ENCODE measurements around the gene WDR48.
A peak's percentile ranks its signal among the peaks of the same experiment; 100 is the strongest.
"Not testable (repeated sequence)": the region's sequence is repeated elsewhere in the genome, so short reads cannot be mapped to it uniquely, and the experiment has no call there.

Gene WDR48

GRCh38 chr3:39051649-39052561, at the start of gene WDR48, which contains the start of gene SCN11A:
TSS of gene WDR48 (plus strand) at chr3:39052016. CDS start at chr3:39052026, 10 bp downstream.
TSS of gene SCN11A (minus strand) at chr3:39051944. CDS start at chr3:38950362, 101,582 bp downstream.
- peak; percentile 96 for DNase-seq

GRCh38 chr3:39005295-39005694, 46.5 kb upstream of the WDR48 start:
- no peak for DNase-seq

GRCh38 chr3:39011191-39011736, 40.6 kb upstream of the WDR48 start:
- DNase-seq: no peak

- DNase-seq: no peak
Observed at GRCh38 chr3:39013289-39013688, 38.5 kb upstream of the WDR48 start.

GRCh38 chr3:39013921-39014509, 37.8 kb upstream of the WDR48 start:
- no peak for DNase-seq

GRCh38 chr3:39015418-39015817, 36.4 kb upstream of the WDR48 start:
- no peak for DNase-seq

- DNase-seq: no peak
Observed at GRCh38 chr3:39019299-39019698, 32.5 kb upstream of the WDR48 start.

GRCh38 chr3:39021029-39021428, 30.8 kb upstream of the WDR48 start:
- no peak for DNase-seq

- DNase-seq: no peak
Observed at GRCh38 chr3:39021465-39022285, 30.1 kb upstream of the WDR48 start.

GRCh38 chr3:39022286-39022630, 29.6 kb upstream of the WDR48 start:
- DNase-seq: no peak

- no peak for DNase-seq
Observed at GRCh38 chr3:39024497-39024896, 27.3 kb upstream of the WDR48 start.

- DNase-seq: no peak
Observed at GRCh38 chr3:39025222-39025970, 26.4 kb upstream of the WDR48 start.

GRCh38 chr3:39028546-39028945, 23.3 kb upstream of the WDR48 start:
- no peak for DNase-seq

GRCh38 chr3:39029556-39029955, 22.3 kb upstream of the WDR48 start:
- no peak for DNase-seq

- DNase-seq: no peak
Observed at GRCh38 chr3:39038165-39038564, 13.7 kb upstream of the WDR48 start.

GRCh38 chr3:39050029-39050428, 1.8 kb upstream of the WDR48 start:
- no peak for DNase-seq

GRCh38 chr3:39052583-39052982, 767 bp downstream of the WDR48 start:
- DNase-seq: no peak

GRCh38 chr3:39053696-39054095, 1.9 kb downstream of the WDR48 start:
- no peak for DNase-seq

- DNase-seq: no peak
Observed at GRCh38 chr3:39056151-39056550, 4.3 kb downstream of the WDR48 start.

GRCh38 chr3:39061228-39061627, 9.4 kb downstream of the WDR48 start:
- DNase-seq: not testable (repeated sequence)

GRCh38 chr3:39062180-39062579, 10.4 kb downstream of the WDR48 start:
- DNase-seq: no peak

- peak; percentile 56 for DNase-seq
Observed at GRCh38 chr3:39063143-39063542, 11.3 kb downstream of the WDR48 start.
